Head of caudate nucleus (tissue), 42 donors: ENCODE results near the gene TPSB2.
"Not testable (repeated sequence)": the region's sequence is repeated elsewhere in the genome, so short reads cannot be mapped to it uniquely, and the experiment has no call there.

Source experiments
- DNase-seq, 42 donors: peaks; one replicate each; pipeline versions ENCODE4 v3.0.0 to v3.0.0-alpha.2; 2020 to 2021; ENCODE audit warnings: mixed read lengths in 7 of 42
- intact Hi-C: fragments of 100-400 bp; cut with DNase I; formaldehyde crosslinking; loops from one replicate; pipeline ENCODE4 v1.15.0; 2022

TPSB2 gene

DNA sequence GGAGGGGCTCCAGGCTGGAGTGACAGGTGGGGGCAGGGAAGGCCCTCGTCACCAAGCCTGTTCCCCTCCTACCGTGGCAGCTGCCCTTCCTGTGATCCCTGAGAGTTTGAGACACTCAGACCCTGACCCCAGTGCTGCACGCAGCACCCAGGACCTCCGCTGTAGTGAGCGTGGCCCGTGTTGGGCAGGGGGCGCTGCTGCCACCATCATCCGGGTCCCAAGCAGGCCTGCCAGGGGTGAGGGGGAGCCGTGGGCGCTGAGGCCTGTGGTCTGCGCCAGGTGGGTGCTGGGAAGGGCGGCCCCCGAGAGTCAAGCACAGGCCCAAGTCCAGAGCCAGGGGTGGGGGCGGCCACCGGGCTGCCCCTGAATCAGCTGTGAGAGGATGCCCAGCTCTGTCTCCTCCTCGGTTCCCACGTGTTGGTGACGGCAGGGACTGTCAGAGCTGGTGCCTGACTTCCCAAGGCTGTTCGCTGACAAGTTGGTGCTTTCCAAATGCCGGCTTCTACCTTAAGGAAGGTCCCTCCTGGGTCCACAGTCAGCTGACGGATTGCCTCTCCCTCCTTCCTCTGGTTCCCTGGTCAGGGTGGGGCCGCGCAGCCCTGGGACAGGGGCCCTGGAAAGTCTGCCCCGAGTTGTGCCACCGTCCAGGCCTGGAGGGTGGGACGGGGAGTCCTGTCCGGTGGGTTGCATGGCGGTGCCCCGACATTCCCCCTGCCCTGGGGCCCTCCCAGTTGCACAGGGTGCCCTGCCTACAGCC lies 36.0 kb downstream of the TPSB2 start:
- peak in 1 of 42 donors; percentile 37 for DNase-seq
- intact Hi-C loops, result no loop called here

GRCh38 chr16:1193143-1193824 lies 36.7 kb downstream of the TPSB2 start:
- intact Hi-C loops, result no loop called here
- peak in 9 of 42 donors; percentile 20 to 58 (median 33) for DNase-seq

DNA sequence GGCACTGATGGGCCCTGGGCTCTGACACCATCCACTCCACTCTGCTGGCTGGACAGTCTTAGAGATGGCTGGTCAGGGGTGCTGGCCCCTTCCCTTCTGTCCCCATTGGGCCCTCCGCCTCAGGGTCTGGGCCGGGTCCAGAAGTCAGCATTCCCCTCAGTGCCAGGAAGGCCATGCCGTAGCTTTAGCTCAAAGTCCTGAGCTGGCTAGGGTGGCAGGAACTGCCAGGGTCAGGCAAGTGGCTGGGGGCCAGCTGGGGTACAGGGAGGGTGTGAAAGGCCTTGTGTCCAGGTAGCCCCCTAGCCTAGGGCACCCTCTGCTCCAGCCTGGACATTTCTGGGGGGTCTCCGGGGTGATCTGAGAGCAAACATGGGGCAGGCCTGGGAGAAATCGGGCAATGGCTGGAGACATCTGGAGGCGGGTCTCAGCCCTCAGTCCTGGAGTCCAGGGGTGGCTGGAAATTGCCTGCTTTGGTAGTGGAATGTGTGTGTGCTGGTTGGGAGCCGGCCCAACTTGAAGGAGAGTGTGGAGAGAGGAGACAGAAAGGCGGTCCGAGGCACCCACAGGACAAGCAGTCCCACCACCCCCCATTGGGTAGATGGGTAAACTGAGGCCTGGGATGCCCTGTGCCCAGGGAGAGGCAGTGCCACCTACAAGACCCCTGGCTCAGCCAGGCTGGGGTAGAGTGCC lies 37.5 kb downstream of the TPSB2 start:
- no peak for DNase-seq
- intact Hi-C loops, result no loop called here

GRCh38 chr16:1190789-1191188 lies 39.2 kb downstream of the TPSB2 start:
- DNase-seq, intact Hi-C loops: not testable (repeated sequence)

GRCh38 chr16:1189455-1189854 lies 40.5 kb downstream of the TPSB2 start:
- DNase-seq, result no peak
- intact Hi-C loops, result no loop called here

DNA sequence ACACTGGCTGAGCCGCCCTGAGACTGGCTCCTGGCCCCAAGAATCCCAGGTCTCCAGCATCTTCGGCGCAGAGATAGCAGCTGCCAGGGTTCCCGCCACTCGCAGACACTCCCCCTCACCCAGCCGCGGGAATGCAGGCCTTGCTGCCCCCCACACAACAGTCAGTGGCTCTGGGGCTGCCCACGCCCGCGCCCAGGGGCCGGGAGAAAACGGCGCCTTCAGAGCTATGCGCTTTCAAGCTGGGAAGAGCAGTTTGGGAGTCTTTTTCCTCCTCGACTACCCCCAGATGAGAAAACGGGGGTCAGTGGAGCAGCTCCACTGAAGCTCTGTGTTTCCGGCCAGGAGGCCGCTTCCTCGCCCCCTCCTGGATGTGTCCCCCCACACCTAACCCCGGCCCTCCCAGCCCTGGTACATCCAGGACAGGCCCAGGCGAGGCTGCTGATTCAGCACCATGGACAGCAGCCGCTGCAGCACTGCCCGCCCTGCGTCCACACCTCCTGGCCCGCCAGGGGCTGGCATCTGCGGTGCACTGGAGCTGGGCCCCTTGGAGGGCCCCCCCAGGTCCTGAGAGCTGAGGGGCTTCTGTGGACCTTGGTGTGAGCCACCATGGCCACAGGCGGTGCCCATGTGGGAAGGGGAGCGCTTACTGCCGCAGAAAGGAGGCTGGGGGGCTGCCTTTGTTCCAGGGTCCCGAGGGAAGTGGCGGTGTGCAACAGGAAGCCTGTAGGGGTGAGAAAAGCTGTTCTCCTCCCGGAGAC lies 41.4 kb downstream of the TPSB2 start:
- intact Hi-C loops, result no loop called here
- peak in 12 of 42 donors; percentile 30 to 73 (median 46) for DNase-seq

DNA sequence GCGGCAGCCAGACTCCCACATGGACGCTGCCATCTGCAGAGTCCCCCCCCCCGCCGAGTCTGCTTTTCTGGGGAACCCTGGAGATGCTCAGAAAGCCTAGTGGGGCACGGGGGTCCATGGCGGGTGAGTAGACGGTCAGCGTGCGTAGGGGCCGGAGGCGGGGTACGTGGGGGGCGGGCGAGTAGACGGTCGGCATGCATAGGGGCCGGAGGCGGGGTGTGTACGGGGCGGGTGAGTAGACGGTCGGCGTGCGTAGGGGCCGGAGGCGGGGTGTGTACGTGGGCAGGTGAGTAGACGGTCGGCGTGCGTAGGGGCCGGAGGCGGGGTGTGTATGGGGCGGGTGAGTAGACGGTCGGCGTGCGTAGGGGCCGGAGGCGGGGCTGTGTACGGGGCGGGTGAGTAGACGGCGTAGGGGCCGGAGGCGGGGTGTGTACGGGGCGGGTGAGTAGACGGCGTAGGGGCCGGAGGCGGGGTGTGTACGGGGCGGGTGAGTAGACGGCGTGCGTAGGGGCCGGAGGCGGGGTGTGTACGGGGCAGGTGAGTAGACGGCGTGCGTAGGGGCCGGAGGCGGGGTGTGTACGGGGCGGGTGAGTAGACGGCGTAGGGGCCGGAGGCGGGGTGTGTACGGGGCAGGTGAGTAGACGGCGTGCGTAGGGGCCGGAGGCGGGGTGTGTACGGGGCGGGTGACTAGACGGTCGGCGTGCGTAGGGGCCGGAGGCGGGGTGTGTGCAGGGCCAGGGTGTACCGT lies 44.4 kb downstream of the TPSB2 start:
- intact Hi-C loops, DNase-seq: not testable (repeated sequence)

DNA sequence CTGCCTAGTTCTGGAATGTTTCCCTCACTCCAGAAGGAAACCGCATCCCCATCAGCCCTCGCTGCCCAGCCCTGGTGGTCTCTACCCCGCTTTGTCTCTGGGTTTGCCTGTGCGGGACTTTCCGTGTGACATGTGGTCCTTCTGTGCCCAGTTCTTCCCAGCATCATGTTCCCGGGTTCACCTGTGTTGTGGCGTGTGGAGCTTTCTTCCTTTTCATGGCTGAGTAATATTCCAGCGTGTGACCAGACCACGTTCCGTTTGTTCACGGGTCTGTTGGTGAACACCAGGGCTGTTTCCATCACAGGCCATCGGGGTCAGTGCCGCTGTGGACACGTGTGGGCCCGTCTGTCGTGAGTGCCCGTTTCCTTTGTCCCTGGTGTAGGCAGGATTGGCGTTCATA lies 45.0 kb downstream of the TPSB2 start:
- no peak for DNase-seq
- intact Hi-C loops, result no loop called here

GRCh38 chr16:1184156-1184868 lies 45.7 kb downstream of the TPSB2 start:
- DNase-seq, result no peak
- intact Hi-C loops, result no loop called here

- peak; percentile 30 to 89 (median 70) for DNase-seq
- intact Hi-C loops, result no loop called here
These were observed 46.8 kb downstream of the TPSB2 start for GRCh38 chr16:1182950-1183907.

GRCh38 chr16:1182316-1182671 lies 47.7 kb downstream of the TPSB2 start:
- intact Hi-C loops, result no loop called here
- peak in 5 of 42 donors; percentile 14 to 71 (median 43) for DNase-seq

DNA sequence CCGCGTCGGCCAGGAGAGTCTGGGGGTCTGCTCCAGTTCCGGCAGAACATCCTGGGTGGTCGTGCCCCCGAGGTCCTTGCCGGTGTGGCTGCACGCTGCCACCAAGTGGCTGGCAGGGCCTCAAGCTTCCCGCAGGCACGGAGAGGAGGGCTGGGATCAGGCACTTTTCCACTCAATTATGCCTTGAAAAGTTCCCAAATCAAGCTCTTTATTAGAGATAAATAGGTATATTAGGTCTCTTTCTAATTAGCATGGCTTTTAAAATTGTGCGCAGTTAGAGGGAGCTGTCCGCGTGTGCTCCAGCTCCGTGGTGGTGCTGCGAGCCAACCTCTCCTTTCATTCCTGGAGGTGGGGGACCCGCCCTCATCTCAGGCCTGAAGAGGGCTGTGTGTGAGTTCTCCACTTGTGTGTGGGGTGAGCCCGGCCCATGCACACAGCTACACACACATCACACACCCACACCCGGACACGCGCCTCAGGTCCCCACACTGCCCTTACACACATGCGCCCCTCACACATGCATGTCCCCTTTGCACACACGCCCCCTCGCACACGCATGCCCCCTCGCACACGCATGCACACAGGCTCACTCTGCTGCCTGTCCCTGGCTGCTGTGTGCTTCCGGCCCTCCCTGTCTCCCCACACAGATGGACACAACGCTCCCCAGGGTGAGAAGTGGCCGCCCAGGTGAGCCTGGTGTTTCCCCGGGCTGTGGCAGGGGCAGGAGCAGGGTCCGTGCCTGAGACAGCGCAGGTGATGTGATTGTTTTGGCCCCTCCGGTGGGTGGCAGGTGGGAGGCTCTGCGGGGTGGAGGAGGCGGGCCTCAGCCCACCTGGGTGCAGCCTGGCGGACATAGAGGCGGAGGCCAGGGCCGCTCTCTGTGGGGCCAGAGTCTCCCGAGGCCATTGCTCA lies 48.3 kb downstream of the TPSB2 start:
- peak in 1 of 42 donors; percentile 52 for DNase-seq
- intact Hi-C loops, result no loop called here

- no peak for DNase-seq
- intact Hi-C loops, result no loop called here
These were observed 49.2 kb downstream of the TPSB2 start for GRCh38 chr16:1180549-1181403.
